Fibroblast of lung (primary cell): ENCODE data around the gene FNDC5.

ENCODE experiments used
- EZH2 ChIP-seq: IDR thresholded peaks from 2 replicates; pipeline ENCODE4 v1.5.1; 2012; ENCODE audit warnings: low read length, control low read depth, mild to moderate bottlenecking; ENCODE audit errors: missing control alignments
- TF ChIP-seq, protein P1 (sequence below), 2 donors: IDR thresholded peaks in 1 of 2; conservative IDR thresholded peaks in 1 of 2; 1 replicate in 1 of 2; 2 replicates in 1 of 2; pipeline ENCODE4 v1.5.1; 2011 to 2012; ENCODE audit warnings: low read length in 2 of 2, control low read depth in 1 of 2, inconsistent platforms in 1 of 2, low read depth in 1 of 2, mild to moderate bottlenecking in 1 of 2

DNA sequence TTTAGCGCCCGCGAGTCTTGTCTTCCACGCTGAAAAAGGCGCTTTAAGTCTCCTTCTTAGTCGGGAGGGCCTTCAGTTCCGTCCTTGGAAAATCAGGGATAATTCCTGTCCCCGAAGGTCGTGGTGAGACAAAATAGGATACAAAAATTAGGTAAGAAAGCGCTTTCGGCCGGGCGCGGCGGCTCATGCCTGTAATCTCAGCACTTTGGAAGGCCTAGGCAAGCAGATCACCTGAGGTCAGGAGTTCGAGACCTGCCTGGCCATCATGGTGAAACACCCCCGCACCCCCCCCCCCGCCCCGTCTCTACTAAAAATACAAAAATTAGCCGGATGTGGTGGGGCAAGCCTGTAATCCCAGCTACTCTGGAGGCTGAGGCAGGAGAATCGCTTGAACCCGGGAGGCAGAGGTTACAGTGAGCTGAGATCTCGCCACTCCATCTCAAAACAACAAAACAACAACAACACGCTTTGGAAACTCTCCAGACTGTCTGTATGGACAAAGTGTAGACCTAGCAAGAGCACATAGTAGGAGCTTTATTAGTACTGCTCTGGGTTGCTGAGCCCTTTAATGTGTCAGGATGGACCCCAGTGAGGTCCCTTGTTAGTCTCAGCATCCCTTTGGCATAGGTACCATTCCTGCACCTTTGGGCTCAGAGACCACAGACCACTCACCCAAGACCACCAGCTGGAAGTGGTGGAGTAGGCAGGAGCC, 31.3 kb upstream of the FNDC5 start:
- TF ChIP-seq, protein P1, sequence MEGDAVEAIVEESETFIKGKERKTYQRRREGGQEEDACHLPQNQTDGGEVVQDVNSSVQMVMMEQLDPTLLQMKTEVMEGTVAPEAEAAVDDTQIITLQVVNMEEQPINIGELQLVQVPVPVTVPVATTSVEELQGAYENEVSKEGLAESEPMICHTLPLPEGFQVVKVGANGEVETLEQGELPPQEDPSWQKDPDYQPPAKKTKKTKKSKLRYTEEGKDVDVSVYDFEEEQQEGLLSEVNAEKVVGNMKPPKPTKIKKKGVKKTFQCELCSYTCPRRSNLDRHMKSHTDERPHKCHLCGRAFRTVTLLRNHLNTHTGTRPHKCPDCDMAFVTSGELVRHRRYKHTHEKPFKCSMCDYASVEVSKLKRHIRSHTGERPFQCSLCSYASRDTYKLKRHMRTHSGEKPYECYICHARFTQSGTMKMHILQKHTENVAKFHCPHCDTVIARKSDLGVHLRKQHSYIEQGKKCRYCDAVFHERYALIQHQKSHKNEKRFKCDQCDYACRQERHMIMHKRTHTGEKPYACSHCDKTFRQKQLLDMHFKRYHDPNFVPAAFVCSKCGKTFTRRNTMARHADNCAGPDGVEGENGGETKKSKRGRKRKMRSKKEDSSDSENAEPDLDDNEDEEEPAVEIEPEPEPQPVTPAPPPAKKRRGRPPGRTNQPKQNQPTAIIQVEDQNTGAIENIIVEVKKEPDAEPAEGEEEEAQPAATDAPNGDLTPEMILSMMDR (conservative IDR thresholded peaks at IDR 0.05 in 1 of 2, IDR thresholded peaks at IDR 0.05 in 1 of 2; ENCODE audit: low read depth in 1 of 2, low read length in 2 of 2), result no peak
- no peak for TF ChIP-seq EZH2
